NCI-H2196 (cell line): ENCODE measurements around the gene PHF3.
"Not testable (repeated sequence)": the region's sequence is repeated elsewhere in the genome, so short reads cannot be mapped to it uniquely, and the experiment has no call there.

ENCODE experiments used
- DNase-seq: peaks from one replicate; lab custom pipeline; 2025; ENCODE audit not compliant: unreplicated experiment; lab: John Stamatoyannopoulos, UW

The PHF3 gene

GRCh38 chr6:63705707-63706106 lies 70.1 kb downstream of the PHF3 start:
- no peak for DNase-seq

GRCh38 chr6:63706630-63707029 lies 71.0 kb downstream of the PHF3 start:
- no peak for DNase-seq

GRCh38 chr6:63708631-63709030 lies 73.0 kb downstream of the PHF3 start:
- no peak for DNase-seq

GRCh38 chr6:63709148-63709547 lies 73.5 kb downstream of the PHF3 start:
- DNase-seq: no peak

GRCh38 chr6:63713332-63713731 lies 77.7 kb downstream of the PHF3 start:
- DNase-seq: no peak

- no peak for DNase-seq
Measured at GRCh38 chr6:63714091-63714490, 78.5 kb downstream of the PHF3 start.

GRCh38 chr6:63716169-63716568 lies 80.6 kb downstream of the PHF3 start:
- DNase-seq: no peak

GRCh38 chr6:63721181-63721580 lies 85.6 kb downstream of the PHF3 start:
- DNase-seq: no peak

- no peak for DNase-seq
Measured at GRCh38 chr6:63724721-63725120, 89.1 kb downstream of the PHF3 start.

- no peak for DNase-seq
Measured at GRCh38 chr6:63730311-63730710, 94.7 kb downstream of the PHF3 start.

- no peak for DNase-seq
Measured at GRCh38 chr6:63731930-63732329, 96.3 kb downstream of the PHF3 start.

GRCh38 chr6:63732336-63732735 lies 96.7 kb downstream of the PHF3 start:
- DNase-seq: no peak

GRCh38 chr6:63734923-63735322 lies 99.3 kb downstream of the PHF3 start:
- DNase-seq: no peak

- DNase-seq: not testable (repeated sequence)
Measured at GRCh38 chr6:63738190-63738589, 102.6 kb downstream of the PHF3 start.

- DNase-seq: no peak
Measured at GRCh38 chr6:63739094-63739687, 103.6 kb downstream of the PHF3 start.

GRCh38 chr6:63740709-63741108 lies 105.1 kb downstream of the PHF3 start:
- no peak for DNase-seq

GRCh38 chr6:63742060-63742459 lies 106.5 kb downstream of the PHF3 start:
- DNase-seq: no peak

GRCh38 chr6:63743691-63744090 lies 108.1 kb downstream of the PHF3 start:
- no peak for DNase-seq

- no peak for DNase-seq
Measured at GRCh38 chr6:63744810-63745209, 109.2 kb downstream of the PHF3 start.

- no peak for DNase-seq
Measured at GRCh38 chr6:63745784-63746183, 110.2 kb downstream of the PHF3 start.

- DNase-seq: no peak
Measured at GRCh38 chr6:63750400-63750799, 114.8 kb downstream of the PHF3 start.

- not testable (repeated sequence) for DNase-seq
Measured at GRCh38 chr6:63757275-63757674, 121.7 kb downstream of the PHF3 start.

GRCh38 chr6:63757826-63758225 lies 122.2 kb downstream of the PHF3 start:
- DNase-seq: no peak
